OCI-M2 (cell line): ENCODE measurements around the gene INPP5A.
"Not testable (repeated sequence)": the region's sequence is repeated elsewhere in the genome, so short reads cannot be mapped to it uniquely, and the experiment has no call there.

ENCODE experiments used
- DNase-seq: peaks from one replicate; lab custom pipeline; 2025; ENCODE audit not compliant: unreplicated experiment; lab: John Stamatoyannopoulos, UW

Gene INPP5A

DNA sequence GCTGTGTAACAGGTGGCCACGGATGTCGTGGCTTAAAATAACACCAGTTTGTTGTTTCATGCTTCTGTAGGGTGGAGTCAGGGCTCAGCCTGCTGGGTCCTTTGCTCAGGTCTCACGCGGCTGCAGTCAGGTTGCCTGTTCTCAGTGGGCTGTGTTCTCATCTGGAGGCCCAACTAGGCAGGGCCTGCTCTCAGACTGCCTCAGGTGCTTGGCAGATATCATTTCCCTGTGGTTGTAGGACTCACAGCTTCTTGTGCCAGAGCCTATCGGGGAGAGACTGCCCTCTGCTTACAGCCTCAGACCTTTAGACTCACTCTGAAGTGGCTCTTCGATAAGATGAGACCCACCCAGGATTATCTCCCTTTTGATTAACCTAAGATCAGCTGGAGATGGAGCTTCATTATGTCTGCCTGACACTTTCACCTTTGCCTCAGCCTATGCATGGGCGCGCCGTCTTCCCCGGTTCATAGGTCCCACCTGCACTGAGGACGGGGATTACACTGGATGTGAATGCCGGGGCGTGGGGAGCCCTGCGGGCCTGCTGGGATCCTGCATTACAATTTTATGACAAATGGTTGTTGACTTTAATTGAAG lies 55.3 kb downstream of the INPP5A start:
- no peak for DNase-seq

- DNase-seq = no peak
These were observed 55.8 kb downstream of the INPP5A start for GRCh38 chr10:132593389-132593788.

DNA sequence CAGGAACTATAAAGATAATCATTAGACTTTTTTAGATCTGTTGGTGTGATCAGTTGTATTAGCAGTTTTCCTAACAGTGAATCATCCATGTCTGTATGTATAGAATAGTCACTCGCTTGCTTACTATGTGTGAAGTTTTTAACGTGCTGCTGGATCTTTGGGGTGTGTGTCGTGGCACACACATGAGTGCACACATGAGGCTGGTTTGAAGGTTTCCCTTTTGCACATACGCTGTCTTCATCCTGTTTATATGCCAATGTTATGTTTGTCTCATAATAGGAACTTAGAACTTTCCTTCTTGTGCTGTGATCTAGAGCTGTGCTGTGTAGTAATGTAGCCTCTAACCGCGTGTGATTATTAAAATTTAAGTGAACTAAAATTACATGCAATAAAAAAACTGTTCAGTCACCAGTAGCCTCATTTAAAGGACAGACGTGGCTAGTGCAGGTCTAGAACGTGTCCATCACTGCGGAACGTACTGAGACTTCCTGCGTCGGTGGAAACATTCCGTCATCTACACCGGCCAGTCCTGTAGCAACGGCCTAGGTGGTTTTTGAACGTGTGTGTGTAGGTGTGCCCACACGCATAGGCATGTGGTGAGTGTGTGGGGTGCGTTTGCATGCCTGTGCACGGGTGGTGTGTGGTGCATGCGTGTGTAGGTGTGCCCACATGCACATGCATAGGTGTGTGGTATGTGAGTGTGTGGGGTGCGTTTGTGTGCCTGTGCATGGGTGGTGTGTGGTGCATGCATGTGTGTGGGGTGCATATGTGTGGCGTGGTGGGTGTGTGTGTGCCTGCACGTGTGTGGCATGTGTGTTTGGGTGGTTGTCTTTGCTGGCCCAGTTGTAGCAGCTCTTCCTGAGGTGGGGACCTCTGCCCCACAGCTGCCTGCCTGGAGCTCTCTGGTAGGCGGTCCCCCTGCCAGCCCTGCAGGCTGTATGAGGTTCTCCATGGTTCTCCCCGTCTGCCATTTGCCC lies 56.6 kb downstream of the INPP5A start:
- DNase-seq = no peak

DNA sequence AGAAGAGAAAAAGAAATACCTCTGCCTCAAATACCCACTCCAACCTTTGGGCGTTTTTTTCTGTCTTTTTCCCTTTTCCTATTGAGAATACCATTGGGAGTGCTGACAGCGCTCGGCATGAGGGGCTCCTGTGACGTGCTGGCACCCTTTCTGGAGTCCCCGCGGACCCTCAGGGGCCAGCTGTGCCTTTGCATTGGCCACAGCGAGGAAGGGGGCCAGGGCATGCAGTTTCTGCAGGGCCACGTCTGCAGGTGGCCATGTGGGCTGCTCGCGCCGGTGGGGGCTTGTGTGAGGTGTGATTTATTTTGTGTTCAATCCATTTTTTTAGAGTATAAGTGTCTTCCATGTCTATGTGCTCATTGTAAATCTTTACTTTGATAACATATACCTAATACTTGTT lies 57.4 kb downstream of the INPP5A start:
- DNase-seq = no peak

- DNase-seq = no peak
These were observed 58.3 kb downstream of the INPP5A start for GRCh38 chr10:132595854-132596253.

DNA sequence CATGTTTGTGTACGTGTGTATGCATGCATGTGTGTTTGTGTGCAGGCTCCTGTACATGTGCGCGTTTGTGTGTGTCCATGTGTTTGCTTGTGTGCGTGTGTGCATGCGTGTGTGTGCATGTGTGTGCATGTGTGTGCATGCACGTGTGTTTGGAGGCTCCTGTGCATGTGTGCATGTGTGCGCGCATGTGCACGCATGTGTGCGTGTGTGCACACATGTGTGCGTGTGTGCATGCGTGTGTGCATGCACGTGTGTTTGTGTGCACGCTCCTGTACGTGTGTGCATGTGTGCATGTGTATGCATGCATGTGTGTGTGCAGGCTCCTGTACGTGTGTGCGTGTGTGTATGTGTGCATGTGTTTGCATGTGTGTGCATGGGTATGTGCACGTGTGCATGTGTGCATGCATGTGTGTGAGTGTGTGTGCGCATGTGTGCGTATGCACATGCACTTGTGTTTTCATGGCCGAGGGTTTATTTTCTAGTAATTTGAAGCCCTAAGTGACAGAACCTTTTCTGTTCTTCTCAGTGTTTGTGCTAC lies 59.2 kb downstream of the INPP5A start:
- DNase-seq = no peak

GRCh38 chr10:132597654-132598053 lies 60.1 kb downstream of the INPP5A start:
- no peak for DNase-seq

GRCh38 chr10:132599023-132599618 lies 61.5 kb downstream of the INPP5A start:
- not testable (repeated sequence) for DNase-seq

DNA sequence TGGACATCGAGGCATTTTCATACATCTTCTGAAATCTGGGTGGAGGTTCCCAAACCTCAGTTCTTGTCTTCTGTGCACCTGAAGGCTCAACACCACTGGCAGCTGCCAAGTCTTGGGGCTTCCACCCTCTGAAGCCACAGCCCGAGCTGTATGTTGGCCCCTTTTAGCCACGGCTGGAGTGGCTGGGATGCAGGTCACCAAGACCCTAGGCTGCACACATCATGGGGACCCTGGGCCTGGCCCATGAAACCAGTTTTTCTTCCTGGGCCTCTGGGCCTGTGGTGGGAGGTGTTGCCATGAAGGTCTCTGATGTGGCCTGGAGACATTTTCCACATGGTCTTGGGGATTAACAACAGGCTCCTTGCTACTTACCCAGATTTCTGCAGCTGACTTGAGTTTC lies 62.1 kb downstream of the INPP5A start:
- no peak for DNase-seq

- DNase-seq = no peak
These were observed 62.8 kb downstream of the INPP5A start for GRCh38 chr10:132600416-132600815.

DNA sequence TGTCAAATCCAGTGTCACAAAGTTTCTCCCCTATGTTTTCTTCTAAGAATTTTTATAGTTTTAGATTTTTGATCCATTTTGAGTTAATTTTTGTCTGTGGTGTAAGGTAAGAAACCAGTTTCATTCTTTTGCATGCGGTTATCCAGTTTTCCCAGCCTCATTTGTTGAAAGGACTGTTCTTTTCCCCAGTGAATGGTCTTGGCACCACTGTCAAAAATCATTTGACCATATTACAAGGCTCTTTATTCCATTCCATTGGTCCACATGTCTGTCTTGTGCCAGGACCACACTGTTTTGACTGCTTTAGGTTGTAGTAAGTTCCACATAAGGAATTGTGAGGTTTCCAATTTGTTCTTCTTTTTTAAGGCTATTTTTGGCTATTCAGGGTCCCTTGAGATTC lies 64.0 kb downstream of the INPP5A start:
- no peak for DNase-seq

DNA sequence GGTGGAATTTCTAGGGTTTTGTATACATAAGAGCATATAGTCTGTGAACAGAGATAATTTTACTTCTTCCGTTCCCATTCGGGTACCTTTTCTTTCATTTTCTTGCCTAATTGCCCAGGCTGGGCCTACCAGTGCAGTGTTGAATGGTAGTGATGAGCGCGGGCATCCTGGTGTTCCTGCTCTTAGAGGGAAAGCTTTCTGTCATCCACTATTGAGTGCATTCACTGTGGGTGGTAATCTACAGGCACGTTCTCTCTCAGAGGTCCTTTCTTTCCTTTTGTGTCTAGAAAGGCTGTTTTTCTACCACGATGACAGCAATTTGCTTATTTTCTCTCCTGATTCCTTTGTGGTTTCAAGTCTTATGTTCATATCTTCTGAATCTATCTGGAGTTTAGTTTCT lies 65.0 kb downstream of the INPP5A start:
- no peak for DNase-seq

DNA sequence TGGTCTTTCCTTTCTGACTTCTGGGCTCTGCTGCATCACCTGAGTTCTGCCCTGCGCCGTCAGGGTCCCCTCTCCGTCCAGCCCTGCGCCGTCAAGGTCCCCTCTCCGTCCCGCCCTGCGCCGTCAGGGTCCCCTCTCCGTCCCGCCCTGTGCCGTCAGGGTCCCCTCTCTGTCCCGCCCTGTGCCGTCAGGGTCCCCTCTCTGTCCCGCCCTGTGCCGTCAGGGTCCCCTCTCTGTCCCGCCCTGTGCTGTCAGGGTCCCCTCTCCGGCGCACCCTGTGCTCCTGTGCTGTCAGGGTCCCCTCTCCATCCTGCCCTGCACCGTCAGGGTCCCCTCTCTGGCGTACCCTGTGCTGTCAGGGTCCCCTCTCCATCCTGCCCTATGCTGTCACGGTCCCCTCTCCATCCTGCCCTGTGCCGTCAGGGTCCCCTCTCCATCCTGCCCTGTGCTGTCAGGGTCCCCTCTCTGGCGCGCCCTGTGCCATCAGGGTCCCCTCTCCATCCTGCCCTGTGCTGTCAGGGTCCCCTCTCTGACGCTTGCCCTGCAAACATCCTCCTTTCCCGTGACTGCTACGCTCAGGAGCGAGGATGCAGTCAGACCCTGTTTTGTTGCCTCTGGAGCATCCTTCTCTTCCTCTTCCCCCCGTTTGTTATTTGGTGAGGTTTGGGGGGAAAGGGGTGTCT lies 66.4 kb downstream of the INPP5A start:
- no peak for DNase-seq

- DNase-seq = no peak
These were observed 67.1 kb downstream of the INPP5A start for GRCh38 chr10:132604686-132605085.

- no peak for DNase-seq
These were observed 67.8 kb downstream of the INPP5A start for GRCh38 chr10:132605390-132605789.

DNA sequence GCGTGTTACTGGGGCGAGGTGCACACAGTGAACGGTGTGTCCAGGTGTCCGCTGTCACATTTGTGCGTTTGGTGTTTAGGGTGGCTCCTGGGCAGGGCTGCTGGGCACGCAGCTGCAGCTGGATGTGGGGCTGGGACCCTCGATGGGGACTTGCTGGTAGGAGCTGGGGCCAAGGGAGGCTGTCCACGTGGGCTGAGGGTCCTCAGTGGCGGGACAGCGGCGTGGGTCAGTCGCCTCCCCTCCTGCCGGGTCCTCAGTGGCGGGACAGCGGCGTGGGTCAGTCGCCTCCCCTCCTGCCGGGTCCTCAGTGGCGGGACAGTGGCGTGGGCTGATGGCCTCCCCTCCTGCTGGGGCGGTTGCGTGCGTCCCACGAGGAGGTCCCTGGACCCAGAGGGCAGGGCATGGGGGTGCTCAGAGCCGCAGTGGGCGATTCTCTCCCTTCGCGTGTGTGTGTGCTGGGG lies 68.5 kb downstream of the INPP5A start:
- DNase-seq = no peak

GRCh38 chr10:132606536-132607316 lies 69.1 kb downstream of the INPP5A start:
- no peak for DNase-seq

DNA sequence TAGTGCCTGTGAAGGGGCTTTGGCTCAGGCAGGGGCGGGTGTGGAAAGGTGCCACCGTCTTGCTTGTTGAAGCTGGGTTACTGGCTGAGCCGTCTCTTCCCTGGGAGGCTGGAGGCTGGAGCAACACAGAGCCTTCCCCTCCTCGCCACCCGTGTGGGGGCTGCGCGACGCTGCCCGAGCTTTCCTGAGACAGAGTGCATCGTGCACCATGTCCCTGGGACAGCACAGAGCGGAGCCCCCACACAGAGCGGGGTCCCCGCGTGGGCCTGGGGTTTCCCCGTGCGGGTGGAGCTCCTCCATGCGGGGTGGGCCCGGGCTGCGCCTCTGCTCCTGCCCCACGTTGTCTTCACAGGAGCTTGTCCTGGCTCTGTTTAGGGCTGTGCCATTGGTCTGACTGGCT lies 69.9 kb downstream of the INPP5A start:
- DNase-seq = no peak

DNA sequence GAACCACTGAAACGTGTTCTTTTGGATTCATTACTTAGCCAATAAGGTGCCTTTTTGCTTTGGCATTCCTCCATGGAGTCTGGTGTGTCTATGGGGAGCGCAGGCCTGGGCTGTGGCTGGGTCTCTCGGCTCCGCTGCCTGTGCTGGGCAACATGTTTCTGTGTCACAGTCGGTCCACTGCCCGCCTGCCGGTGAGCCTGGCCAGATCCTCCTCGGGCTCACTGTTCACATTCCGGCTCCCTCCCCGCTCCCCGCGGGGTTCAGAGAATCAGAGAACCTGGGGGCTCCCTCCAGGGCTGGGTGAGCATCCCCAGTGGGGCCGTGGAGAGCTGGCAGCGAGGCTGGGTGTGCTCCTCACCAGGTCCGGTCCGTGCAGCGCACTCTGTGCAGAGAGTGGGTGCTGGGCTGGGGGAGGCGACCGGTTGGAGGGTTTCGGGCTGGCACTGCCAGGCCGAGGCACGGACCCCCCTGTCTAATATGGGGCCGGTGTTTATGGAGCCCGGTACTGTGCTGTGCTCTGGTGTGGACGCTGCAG lies 70.4 kb downstream of the INPP5A start:
- no peak for DNase-seq
